PC-3 (cell line): ENCODE data around the gene DLGAP4.

Experiments
- CTCF ChIP-seq: fragments of 300-600 bp; sonication (generic); conservative IDR thresholded peaks from 2 replicates; pipeline ENCODE4 v1.5.1; 2017; ENCODE audit warnings: antibody characterized with exemption, low read depth, mild to moderate bottlenecking, low read length
- EZH2 ChIP-seq: fragments of 300-600 bp; sonication (generic); IDR thresholded peaks from one replicate; pipeline ENCODE4 v1.6.1; 2017; ENCODE audit warnings: antibody characterized with exemption, mild to moderate bottlenecking, low read length; ENCODE audit not compliant: unreplicated experiment
- EZH2phosphoT487 ChIP-seq: fragments of 300-600 bp; sonication (generic); IDR thresholded peaks from 2 replicates; pipeline ENCODE4 v1.6.1; 2018; ENCODE audit warnings: mild to moderate bottlenecking, antibody characterized with exemption, low read length, borderline replicate concordance

- TF ChIP-seq EZH2 (no peak), CTCF (no peak), EZH2phosphoT487 (no peak)
These were observed 45.8 kb downstream of the DLGAP4 start for GRCh38 chr20:36351937-36352336.
